ENCODE data around the gene PSMD14. TPM values are rescaled to one million over a fixed set of nuclear protein-coding genes. Genes with fewer than 3 reads are reported as not detected.
"Not testable (repeated sequence)": the region's sequence is repeated elsewhere in the genome, so short reads cannot be mapped to it uniquely, and the experiment has no call there.

PSMD14 gene
- total RNA-seq, 6 donors from 2014 or later = 18.9 to 56.2 (median 34.8) TPM

DNA sequence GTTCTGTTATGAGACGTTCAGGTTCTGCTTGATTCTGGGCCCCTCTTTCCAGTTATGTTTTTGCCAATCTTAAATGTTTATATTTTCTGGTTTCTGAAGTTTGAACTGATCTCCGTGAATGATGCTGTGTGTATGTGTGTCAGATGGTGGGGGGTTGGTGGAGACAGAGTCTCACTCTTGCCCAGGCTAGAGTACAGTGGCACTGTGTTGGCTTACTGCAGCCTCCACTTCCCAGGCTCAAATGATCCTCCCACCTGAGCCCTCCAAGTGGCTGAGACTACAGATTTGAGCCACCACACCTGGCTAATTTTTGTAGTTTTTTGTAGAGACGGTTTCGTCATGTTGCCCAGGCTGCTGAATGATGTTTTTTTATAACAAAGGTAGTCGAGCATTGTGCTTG, 45.9 kb downstream of the PSMD14 start:
- Histone ChIP-seq H3K9me3 (no peaks in the 10 kb centered on the region), H3K36me3 (no peaks in the 10 kb centered on the region), H3K4me1 (peaks cover 0 to 3% (median 0%) of the 10 kb centered on the region in 4 donors), H3K4me3 (no peak overlapping the region), H3K27ac (no peak overlapping the region), H3K27me3 (no peaks in the 10 kb centered on the region)
- WGBS, 2 donors = 87 to 92% methylated on average over 5 of the region's 5 CpGs
- no peak for TF ChIP-seq POLR2A (IDR thresholded peaks at IDR 0.05)
- TF ChIP-seq POLR2AphosphoS5 (IDR thresholded peaks at IDR 0.05) = no peak
- TF ChIP-seq, protein P1, sequence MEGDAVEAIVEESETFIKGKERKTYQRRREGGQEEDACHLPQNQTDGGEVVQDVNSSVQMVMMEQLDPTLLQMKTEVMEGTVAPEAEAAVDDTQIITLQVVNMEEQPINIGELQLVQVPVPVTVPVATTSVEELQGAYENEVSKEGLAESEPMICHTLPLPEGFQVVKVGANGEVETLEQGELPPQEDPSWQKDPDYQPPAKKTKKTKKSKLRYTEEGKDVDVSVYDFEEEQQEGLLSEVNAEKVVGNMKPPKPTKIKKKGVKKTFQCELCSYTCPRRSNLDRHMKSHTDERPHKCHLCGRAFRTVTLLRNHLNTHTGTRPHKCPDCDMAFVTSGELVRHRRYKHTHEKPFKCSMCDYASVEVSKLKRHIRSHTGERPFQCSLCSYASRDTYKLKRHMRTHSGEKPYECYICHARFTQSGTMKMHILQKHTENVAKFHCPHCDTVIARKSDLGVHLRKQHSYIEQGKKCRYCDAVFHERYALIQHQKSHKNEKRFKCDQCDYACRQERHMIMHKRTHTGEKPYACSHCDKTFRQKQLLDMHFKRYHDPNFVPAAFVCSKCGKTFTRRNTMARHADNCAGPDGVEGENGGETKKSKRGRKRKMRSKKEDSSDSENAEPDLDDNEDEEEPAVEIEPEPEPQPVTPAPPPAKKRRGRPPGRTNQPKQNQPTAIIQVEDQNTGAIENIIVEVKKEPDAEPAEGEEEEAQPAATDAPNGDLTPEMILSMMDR (IDR thresholded peaks at IDR 0.05) = no peak
- no peak for TF ChIP-seq EP300 (IDR thresholded peaks at IDR 0.05)
- no peak for DNase-seq
- ATAC-seq (ENCODE audit: low FRiP score in 2 of 2) = no peak

DNA sequence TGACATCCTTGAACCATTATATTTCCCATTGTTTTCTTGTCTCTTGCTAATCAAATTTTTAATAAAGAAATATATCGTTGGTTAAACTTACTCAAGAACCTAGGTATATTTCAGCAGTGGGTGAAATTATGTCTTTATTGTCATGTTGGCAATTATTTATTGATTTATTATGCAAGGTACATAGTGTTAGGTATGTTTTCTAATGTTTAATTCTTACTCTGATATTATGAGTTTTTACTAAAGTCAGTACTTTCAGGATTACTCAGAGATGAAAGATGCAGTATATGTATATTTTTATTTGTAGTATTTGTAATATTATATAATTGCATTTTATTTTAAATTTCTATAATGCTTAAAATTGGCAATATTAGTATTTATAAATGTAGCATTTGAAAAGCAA, 46.9 kb downstream of the PSMD14 start:
- no peaks in the 10 kb centered on the region for H3K36me3 ChIP-seq
- no peak overlapping the region for H3K4me3 ChIP-seq
- no peak for TF ChIP-seq POLR2A (IDR thresholded peaks at IDR 0.05)
- TF ChIP-seq, protein P1 (IDR thresholded peaks at IDR 0.05) = no peak
- TF ChIP-seq POLR2AphosphoS5 (IDR thresholded peaks at IDR 0.05) = no peak
- DNase-seq (no peak), ATAC-seq (ENCODE audit: low FRiP score in 2 of 2) (no peak)
- no peaks in the 10 kb centered on the region for H3K9me3 ChIP-seq
- WGBS, 2 donors = 92 to 93% methylated on average over 1 of the region's 1 CpG
- no peak overlapping the region for H3K27ac ChIP-seq
- H3K4me1 ChIP-seq = peaks cover 0 to 3% (median 0%) of the 10 kb centered on the region in 4 donors
- H3K27me3 ChIP-seq = no peaks in the 10 kb centered on the region

DNA sequence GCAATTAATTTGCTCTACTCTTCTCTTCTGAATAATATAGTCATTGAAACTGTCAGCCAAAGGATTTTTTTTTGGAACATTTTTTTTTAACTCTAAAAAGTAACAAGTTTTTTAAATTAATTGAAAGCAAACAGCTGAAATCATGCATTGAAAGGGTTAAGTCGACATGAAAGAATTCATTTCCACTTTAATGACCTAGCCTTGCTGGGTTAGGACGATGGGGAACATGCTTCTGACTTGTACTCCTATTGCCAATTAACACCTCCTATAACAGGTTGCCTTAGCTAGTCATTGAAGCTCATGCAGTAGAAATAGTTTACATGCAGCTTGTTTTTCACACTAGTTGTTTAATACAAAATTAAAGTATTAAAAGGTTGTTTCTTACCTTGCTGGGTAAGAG, 47.8 kb downstream of the PSMD14 start:
- Histone ChIP-seq H3K27me3 (no peaks in the 10 kb centered on the region), H3K9me3 (no peaks in the 10 kb centered on the region), H3K36me3 (no peaks in the 10 kb centered on the region), H3K4me1 (peaks cover 0 to 3% (median 0%) of the 10 kb centered on the region in 4 donors), H3K4me3 (no peak overlapping the region), H3K27ac (no peak overlapping the region)
- DNase-seq = no peak
- ATAC-seq (ENCODE audit: low FRiP score in 2 of 2) = no peak
- 33 to 38% methylated on average over 2 of the region's 2 CpGs for WGBS, 2 donors
- TF ChIP-seq, protein P1 (IDR thresholded peaks at IDR 0.05) = no peak
- no peak for TF ChIP-seq POLR2AphosphoS5 (IDR thresholded peaks at IDR 0.05)
- no peak for TF ChIP-seq EP300 (IDR thresholded peaks at IDR 0.05)
- no peak for TF ChIP-seq POLR2A (IDR thresholded peaks at IDR 0.05)

DNA sequence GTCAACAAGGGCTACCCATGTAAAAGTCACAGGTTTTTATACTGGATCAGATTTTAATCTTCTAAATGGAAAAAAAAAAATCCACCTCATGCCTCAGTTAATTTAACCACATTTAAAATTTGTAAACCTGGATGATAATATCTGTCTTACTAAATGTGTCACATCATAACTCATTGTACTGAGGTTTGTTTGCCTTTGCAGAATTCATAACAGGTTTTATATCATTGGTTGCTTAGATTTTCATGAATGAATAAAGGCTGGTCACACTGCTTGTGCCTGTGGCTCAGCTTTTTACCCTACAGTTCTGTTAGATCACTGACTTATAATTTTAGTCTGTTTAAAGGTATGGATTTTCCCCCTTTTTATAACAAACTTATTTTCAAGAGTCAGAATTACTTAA, 48.9 kb downstream of the PSMD14 start:
- Histone ChIP-seq H3K4me1 (peaks cover 0 to 3% (median 0%) of the 10 kb centered on the region in 4 donors), H3K27me3 (no peaks in the 10 kb centered on the region), H3K27ac (no peak overlapping the region), H3K36me3 (no peaks in the 10 kb centered on the region), H3K4me3 (no peak overlapping the region), H3K9me3 (peaks cover 3 to 6% (median 5%) of the 10 kb centered on the region in 4 donors)
- DNase-seq (no peak), ATAC-seq (ENCODE audit: low FRiP score in 2 of 2) (no peak)
- TF ChIP-seq POLR2A (IDR thresholded peaks at IDR 0.05) (no peak), EP300 (IDR thresholded peaks at IDR 0.05) (no peak), POLR2AphosphoS5 (IDR thresholded peaks at IDR 0.05) (no peak)
- TF ChIP-seq, protein P1 (IDR thresholded peaks at IDR 0.05) = no peak

DNA sequence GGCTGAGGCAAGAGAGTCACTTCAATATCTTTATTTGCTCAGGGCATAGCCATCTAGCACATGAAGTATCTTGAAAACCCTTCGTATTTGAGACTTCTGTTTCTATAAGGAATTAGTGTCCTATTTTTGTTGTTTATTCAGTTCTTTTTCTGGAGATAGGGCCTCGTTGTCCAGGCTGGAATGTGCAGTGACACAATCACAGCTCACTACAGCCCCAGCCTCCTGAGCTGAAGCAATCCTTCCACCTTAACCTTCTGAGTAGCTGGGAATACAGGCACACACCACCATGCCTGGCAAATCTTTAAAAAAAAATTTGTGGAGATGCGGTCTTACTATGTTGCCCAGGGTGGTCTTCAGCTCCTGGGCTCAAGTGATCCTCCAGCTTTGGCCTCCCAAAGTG, 50.6 kb downstream of the PSMD14 start:
- Histone ChIP-seq H3K4me3 (no peak overlapping the region), H3K27me3 (no peaks in the 10 kb centered on the region), H3K36me3 (no peaks in the 10 kb centered on the region), H3K9me3 (peaks cover 4 to 17% (median 15%) of the 10 kb centered on the region in 4 donors), H3K4me1 (no peaks in the 10 kb centered on the region), H3K27ac (no peak overlapping the region)
- ATAC-seq (ENCODE audit: low FRiP score in 2 of 2) = no peak
- no peak for TF ChIP-seq EP300 (IDR thresholded peaks at IDR 0.05)
- TF ChIP-seq POLR2AphosphoS5 (IDR thresholded peaks at IDR 0.05) = no peak
- TF ChIP-seq, protein P1 (IDR thresholded peaks at IDR 0.05) = no peak
- no peak for TF ChIP-seq POLR2A (IDR thresholded peaks at IDR 0.05)
- no peak for DNase-seq
- WGBS, 2 donors = 81 to 87% methylated on average over 3 of the region's 3 CpGs

DNA sequence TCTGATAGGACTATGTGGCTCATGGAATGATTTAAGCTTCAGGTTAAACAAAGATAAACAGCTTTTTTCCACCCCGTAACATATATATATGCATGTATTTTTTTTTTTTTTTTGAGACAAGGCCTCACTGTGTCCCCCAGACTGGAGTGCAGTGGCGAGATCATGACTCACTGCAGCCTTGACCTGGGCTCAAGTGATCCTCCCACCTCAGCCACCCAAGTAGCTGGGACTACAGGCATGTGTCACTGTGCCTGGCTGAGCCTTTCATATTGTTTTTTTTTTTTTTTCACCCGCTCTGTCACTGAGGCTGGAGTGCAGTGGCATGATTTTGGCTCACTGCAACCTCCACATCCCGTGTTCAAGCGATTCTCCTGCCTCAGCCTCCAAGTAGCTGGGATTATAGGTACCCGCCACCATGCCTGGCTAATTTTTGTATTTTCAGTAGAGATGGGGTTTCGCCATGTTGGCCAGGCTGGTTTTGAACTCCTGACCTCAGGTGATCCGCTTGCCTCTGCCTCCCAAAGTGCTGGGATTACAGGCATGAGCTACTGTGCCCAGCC, 52.0 kb downstream of the PSMD14 start:
- peaks cover 4 to 17% (median 15%) of the 10 kb centered on the region in 4 donors for H3K9me3 ChIP-seq
- 99 to 100% methylated on average over 8 of the region's 8 CpGs for WGBS, 2 donors
- H3K4me3 ChIP-seq; H3K4me1 ChIP-seq; DNase-seq; ATAC-seq (ENCODE audit: low FRiP score in 2 of 2); H3K36me3 ChIP-seq; H3K27me3 ChIP-seq; H3K27ac ChIP-seq: not testable (repeated sequence)

Data from upper lobe of left lung (tissue), 6 donors.